ENCODE results near the gene XAF1.

The XAF1 gene, protein sequence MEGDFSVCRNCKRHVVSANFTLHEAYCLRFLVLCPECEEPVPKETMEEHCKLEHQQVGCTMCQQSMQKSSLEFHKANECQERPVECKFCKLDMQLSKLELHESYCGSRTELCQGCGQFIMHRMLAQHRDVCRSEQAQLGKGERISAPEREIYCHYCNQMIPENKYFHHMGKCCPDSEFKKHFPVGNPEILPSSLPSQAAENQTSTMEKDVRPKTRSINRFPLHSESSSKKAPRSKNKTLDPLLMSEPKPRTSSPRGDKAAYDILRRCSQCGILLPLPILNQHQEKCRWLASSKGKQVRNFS

DNA sequence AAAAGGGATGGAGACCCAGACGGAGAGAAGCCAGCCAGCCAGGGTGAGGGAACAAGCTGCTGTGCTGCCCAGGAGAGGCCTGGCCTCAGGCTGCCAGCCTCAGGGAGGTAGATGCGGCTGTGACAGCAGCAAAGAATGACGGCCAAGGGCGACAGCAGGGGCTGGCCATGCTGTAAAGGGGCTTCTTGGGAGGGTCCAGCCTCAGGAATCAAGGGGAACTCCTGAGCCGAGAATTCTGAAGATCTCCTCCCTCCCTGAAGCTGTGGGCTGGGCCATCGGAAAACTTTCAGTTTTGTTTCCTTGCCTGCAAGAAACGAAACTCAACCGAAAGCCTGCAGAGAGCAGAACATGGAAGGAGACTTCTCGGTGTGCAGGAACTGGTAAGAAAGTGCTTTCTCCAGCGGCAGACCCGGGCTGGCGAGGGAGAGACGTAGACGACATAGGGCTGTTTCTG lies at the start of gene XAF1:
TSS of gene XAF1 (plus strand) at position 316 of the 454 bp plus-strand sequence. CDS start at position 349, 33 bp downstream.
- peak; percentile 52 for ATAC-seq
- peak in 1 of 2 donors; percentile 44 for DNase-seq
- Mint-ChIP-seq H3K4me3 (peak within 1 kb of the TSS; percentile 87 to 91), H3K9me3 (no peaks in the 10 kb centered on the region), H3K4me1 (peaks cover 70% of the 10 kb centered on the region), H3K27ac (peak within 1 kb of the TSS; percentile 68 to 93), H3K27me3 (no peaks in the 10 kb centered on the region)

DNA sequence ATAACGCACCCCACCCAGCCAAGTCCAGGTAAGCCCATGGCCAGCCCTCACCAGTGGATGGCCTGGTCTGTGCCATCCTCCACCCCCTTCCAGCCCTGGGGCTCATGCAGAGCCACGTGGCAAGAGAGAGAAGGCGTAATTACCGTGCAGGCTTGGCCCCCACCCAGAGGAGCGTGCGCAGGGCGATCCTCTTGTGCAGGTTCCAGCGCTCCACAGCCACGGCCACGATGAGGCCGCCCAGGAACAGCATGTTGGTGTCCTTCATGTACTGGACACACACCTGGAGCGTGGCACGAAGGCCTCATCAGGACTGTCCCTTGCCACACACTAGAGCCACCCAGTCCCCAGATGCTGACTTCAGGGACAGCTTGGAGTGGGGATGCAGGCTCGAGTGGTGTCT lies 49.3 kb upstream of the XAF1 start:
- Mint-ChIP-seq H3K4me3 (no peak overlapping the region), H3K27me3 (peaks cover 52% of the 10 kb centered on the region), H3K4me1 (peaks cover 7% of the 10 kb centered on the region), H3K9me3 (no peaks in the 10 kb centered on the region), H3K27ac (no peak overlapping the region)
- DNase-seq (no peak), ATAC-seq (no peak)

DNA sequence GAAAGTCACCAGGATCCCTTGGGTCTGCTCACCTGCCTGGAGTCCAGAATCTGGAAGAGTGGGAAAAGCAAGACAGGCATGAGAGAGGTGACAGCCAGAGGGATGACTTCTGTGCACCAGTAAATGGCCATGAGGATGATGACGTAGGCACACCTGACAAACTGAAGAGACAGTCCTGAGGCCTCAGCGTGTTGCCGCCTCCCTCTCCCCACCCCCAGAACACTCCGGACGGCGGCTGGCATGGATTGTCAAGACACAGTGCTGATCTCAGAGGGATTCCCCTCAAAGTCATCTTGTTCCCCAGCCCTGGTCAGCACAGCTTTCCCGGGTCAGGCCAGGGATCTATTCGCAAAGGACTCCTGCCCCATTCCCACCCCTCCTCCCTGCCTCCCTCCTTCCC lies 48.9 kb upstream of the XAF1 start:
- H3K4me3 Mint-ChIP-seq, result no peak overlapping the region
- DNase-seq (no peak), ATAC-seq (no peak)
- no peaks in the 10 kb centered on the region for H3K9me3 Mint-ChIP-seq
- peaks cover 3% of the 10 kb centered on the region for H3K4me1 Mint-ChIP-seq
- no peak overlapping the region for H3K27ac Mint-ChIP-seq
- peaks cover 57% of the 10 kb centered on the region for H3K27me3 Mint-ChIP-seq

DNA sequence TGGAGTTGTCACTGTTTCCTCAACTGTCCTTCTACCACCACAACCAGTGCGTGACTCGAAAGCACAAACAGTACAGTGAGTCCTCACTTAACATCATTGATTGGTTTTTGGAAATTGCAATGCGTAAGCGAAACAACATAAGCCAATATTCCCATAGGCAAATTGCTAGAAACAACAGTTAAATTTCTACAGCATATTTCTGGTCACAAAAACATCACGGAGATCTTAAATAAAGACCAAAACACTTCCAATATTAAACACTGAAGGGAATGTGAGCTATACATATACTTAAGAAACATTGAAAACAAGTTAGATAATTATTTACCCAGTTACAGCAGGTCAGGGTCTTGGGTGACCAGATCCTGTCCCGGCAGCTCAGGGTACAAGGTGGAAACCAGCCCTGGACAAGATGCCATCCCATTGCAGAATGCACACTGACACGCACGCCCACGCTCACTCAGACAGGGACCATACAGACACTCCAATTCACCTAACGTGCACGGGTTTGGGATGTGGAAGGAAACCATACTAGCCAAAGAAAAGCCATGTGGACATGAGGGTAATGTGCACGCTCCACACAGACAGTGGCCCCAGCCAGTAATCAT lies 47.4 kb upstream of the XAF1 start:
- no peak for DNase-seq
- ATAC-seq, result no peak
- Mint-ChIP-seq H3K27me3 (peaks cover 66% of the 10 kb centered on the region), H3K4me3 (no peak overlapping the region), H3K4me1 (peaks cover 15% of the 10 kb centered on the region), H3K9me3 (no peaks in the 10 kb centered on the region), H3K27ac (no peak overlapping the region)

DNA sequence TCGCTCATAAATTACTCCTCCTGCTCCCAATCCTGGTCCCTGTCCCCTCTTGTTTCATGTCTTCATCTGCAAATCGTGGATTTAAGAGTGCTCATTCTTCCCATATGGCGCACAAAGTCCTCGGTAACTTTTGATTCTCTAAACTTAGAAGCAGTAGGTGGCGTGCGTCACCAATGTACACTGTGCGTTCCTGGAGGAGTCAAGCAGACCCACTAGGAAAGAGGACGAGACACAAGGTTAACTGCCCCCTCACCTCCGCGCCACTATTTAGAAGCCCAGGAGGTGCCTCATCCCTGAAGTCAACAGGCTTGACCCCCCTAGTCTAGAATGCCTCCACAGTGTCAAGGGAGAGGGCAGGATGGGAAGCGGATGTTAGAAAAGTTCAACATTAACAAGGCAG lies 45.5 kb upstream of the XAF1 start:
- Mint-ChIP-seq H3K27ac (peak overlapping the region in 1 of 2 donors; percentile 4), H3K4me3 (no peak overlapping the region), H3K27me3 (peaks cover 84% of the 10 kb centered on the region), H3K9me3 (no peaks in the 10 kb centered on the region), H3K4me1 (peaks cover 22% of the 10 kb centered on the region)
- DNase-seq (no peak), ATAC-seq (no peak)

DNA sequence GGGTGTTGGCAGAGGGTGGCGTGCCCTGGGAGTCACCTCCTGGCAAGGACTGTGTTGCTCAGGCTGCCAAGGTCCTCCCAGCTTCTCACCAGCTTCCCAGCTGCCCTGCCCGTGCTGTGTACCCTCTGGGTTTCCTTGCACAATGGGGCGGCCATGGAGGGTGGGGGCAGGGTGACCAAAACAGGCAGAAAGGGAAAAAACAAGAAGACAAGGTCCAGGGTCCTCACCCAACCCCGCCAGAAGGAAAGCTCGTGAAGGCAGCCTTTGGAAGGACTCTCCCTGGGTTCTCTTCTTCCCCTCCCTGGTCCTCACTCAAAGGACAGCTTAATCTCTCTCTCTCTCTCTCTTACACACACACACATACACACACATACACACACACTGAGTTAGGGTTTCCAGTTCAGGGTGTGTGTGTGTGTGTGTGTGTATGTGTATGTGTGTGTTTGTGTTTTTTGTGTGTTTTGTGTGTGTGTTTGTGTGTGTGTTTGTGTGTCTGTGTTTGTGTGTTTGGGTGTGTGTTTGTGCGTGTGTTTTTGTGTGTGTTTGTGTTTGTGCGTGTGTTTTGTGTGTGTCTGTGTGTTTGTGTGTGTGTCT lies 44.7 kb upstream of the XAF1 start:
- Mint-ChIP-seq H3K9me3 (no peaks in the 10 kb centered on the region), H3K27ac (no peak overlapping the region)
- no peak for ATAC-seq

DNA sequence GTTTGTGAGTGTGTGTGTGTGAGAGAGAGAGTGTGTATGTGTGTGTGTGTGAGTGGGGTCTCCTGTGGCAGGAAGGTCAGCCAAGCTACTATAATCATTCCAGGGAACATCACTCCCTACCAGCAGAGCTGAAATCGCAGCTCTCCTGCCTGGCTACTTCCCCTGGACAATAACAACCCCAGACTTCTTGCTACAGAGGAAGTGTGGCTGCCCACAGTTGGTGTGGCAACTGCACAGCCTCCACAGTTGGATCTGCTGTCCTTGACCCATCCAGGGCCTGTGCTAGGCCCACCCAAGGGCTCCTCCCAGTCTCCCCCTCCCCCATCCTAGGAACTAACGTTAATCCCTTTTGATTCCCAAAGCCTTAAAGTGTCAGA lies 44.2 kb upstream of the XAF1 start:
- peaks cover 90% of the 10 kb centered on the region for H3K27me3 Mint-ChIP-seq
- peaks cover 22% of the 10 kb centered on the region for H3K4me1 Mint-ChIP-seq
- H3K4me3 Mint-ChIP-seq, result no peak overlapping the region
- no peak overlapping the region for H3K27ac Mint-ChIP-seq
- no peaks in the 10 kb centered on the region for H3K9me3 Mint-ChIP-seq
- DNase-seq (no peak), ATAC-seq (no peak)

More for the DNA sequence above, 44.7 kb upstream of the XAF1 start:
- Mint-ChIP-seq H3K27me3 (peaks cover 90% of the 10 kb centered on the region), H3K4me3 (no peak overlapping the region), H3K4me1 (peaks cover 22% of the 10 kb centered on the region)
- DNase-seq, result no peak

DNA sequence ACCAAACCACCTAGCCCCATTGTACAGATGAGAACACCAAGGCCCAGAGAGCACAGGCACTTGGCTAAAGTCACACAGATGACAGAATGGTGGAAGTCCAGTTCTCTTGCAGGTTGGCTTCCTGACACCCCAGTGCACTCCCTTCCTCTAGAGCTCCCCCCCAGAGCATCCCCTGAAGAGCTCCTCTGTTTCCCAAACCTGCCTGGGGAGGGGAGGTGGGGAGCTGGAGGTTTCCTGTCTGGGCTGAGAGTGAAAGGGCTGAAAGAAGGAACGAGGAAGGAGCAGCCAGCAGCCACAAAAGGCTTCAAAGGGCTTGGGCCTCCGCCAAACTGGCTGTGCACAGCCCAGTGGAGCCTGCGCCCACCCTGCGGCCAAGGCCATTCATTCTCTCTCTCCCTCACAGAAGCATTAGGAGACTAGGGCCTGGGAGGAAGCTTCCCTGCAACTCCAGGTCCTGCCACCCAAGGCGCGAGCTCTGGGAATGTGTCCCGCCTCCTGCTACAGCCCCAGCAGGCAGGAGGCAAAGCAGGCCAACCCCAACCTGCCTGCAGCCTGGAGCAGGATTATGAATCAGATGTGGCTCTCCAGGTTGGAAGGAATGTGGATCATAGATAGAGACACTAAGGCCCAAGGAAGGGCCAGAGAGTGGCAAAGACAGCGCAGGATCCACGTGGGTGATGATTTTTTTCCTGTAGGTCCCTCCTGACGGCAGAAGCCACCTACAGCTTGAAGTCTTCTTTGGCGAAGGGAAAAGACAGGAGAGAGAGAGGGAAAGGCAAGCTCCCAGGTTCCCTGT lies 43.6 kb upstream of the XAF1 start:
- no peak for ATAC-seq
- DNase-seq, result no peak
- no peaks in the 10 kb centered on the region for H3K9me3 Mint-ChIP-seq
- H3K27ac Mint-ChIP-seq, result no peak overlapping the region
- H3K4me3 Mint-ChIP-seq, result peak overlapping the region; percentile 74 to 85
- H3K4me1 Mint-ChIP-seq, result peaks cover 22% of the 10 kb centered on the region
- H3K27me3 Mint-ChIP-seq, result peaks cover 88% of the 10 kb centered on the region

DNA sequence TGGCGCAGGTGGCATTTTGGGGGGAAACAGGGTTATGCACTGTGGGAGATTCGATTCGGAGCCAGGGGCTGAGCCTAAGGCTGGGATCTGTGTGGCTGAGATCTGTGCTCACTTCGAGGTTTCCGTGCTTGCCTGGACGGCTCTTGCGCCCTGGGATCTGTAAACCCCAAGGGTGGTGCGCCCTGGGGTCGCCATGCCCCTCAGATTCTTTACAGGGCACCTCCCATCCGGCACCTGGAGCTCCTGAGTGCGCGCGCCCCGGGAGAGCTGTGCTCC lies 43.1 kb upstream of the XAF1 start:
- Mint-ChIP-seq H3K27ac (no peak overlapping the region), H3K9me3 (no peaks in the 10 kb centered on the region)

DNA sequence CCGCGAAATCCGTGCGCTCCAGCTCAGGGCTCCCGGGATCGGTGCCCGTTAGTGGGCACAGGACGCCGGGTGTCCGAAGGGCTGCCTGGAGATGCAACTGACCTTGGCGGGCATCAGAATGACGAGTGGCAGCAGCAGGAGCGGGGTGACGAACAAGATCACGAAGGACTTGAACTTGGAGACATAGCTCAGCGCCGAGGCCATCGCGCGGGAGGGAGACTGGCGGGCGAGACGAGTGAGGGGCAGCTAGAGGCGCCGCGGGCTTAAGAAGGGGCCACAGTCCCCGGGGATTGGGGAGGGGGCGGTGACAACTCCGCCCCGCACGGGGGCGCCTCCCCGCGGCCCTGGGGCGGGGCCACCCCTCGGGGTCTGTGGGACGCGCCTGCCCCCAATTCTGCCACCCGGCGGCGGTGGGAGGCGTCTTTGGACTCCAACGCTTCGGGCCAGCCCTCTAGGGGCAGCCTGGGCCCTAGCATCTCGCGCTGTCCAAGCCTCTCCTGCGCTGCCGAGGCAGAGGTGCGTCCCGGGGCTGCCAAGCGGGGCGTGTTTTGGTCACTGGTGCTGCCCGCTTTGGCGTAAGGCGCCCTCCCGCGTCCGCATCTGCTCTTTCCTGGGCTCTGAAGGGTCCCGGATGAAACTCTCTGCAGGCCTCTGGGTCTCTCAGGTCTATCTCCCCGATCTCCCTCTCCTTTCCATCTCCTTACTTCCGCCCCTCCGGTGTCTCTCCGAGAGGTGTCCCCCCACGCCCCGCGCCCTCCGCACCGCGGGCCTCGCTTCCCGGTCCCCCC lies 42.5 kb upstream of the XAF1 start, which contains the start of gene SLC13A5:
TSS of gene SLC13A5 (minus strand) at position 240 of the 788 bp plus-strand sequence. CDS start at position 204, 36 bp downstream.
- Mint-ChIP-seq H3K27ac (no peak within 1 kb of the TSS), H3K4me1 (peaks cover 22% of the 10 kb centered on the region), H3K9me3 (no peaks in the 10 kb centered on the region), H3K27me3 (peaks cover 92% of the 10 kb centered on the region), H3K4me3 (peak within 1 kb of the TSS; percentile 74 to 85)
- ATAC-seq, result peak; percentile 90
- DNase-seq, result peak; percentile 33 to 37

More for the DNA sequence above, 43.1 kb upstream of the XAF1 start:
- Mint-ChIP-seq H3K4me1 (peaks cover 22% of the 10 kb centered on the region), H3K27me3 (peaks cover 91% of the 10 kb centered on the region), H3K4me3 (peak overlapping the region; percentile 74 to 85)
- no peak for ATAC-seq
- no peak for DNase-seq

DNA sequence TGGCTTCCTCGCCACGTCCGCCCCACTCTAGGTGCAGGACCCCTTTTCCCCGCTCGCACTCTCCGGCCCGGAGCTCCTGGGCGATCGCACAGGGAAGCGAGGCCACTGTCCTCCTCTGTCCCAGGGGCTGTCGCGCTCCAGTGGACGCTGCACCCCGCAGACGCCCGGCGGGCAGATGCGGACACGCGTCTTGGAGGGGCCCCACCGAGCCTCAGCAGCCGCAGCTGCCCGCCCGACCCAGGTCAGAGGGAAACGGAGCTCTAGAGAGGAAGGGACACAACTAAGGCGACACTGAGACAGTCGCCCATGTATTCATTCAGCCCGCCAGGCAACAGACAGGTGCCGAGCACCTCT lies 42.0 kb upstream of the XAF1 start:
- ATAC-seq, result peak; percentile 26
- no peaks in the 10 kb centered on the region for H3K9me3 Mint-ChIP-seq
- DNase-seq, result no peak
- peaks cover 22% of the 10 kb centered on the region for H3K4me1 Mint-ChIP-seq
- H3K27me3 Mint-ChIP-seq, result peaks cover 87% of the 10 kb centered on the region
- peak overlapping the region; percentile 54 to 83 for H3K4me3 Mint-ChIP-seq
- H3K27ac Mint-ChIP-seq, result no peak overlapping the region

DNA sequence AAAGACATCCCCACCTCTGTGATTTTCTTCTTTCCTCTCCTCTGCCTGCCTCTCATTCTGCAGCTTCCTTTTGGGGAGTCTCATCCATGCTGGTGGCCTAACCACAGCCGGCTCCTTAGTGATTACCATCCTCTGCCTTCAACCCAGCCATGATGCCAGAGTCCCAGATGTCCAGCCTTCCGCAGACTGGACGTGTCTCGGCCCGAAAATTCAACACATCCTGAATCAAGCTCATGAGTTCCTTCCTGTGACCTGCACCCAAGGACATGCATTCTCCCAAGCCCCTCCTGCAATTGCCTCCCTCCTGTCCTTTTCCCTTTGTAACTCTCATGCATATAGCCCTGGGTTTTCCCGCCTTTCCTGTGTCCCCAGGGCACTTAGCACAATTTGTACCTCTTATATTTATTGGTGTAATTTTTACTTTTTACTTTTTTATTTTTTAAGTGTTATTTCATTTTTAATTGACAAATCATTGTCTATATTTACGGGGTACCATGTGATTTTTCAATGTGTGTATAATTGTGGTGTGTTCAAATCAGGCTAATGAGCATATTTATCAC lies 41.5 kb upstream of the XAF1 start:
- peaks cover 84% of the 10 kb centered on the region for H3K27me3 Mint-ChIP-seq
- H3K9me3 Mint-ChIP-seq, result no peaks in the 10 kb centered on the region
- H3K4me3 Mint-ChIP-seq, result peak overlapping the region; percentile 49 to 83
- H3K4me1 Mint-ChIP-seq, result peaks cover 22% of the 10 kb centered on the region
- DNase-seq (no peak), ATAC-seq (no peak)
- no peak overlapping the region for H3K27ac Mint-ChIP-seq

DNA sequence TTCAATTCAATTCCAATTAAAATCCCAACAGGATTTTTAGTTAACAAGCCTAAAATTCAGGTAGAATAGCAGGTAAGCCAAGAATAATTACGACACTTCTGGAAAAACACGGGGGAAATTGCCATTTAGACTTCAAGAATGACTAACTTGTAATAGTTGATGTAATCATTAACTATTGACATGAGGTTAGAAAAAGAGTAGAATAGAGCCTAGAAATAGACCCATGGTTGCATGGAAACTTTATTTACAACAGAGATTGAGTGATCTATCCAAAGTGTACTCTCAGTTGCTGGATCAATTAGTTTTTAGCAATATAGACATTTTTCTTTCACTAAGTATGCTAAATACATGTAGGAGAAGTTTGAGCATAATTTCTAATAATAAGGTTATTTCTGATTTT lies 39.1 kb upstream of the XAF1 start:
- peaks cover 22% of the 10 kb centered on the region for H3K4me1 Mint-ChIP-seq
- H3K4me3 Mint-ChIP-seq, result no peak overlapping the region
- DNase-seq, result no peak
- no peak for ATAC-seq
- H3K9me3 Mint-ChIP-seq, result no peaks in the 10 kb centered on the region
- H3K27ac Mint-ChIP-seq, result no peak overlapping the region
- H3K27me3 Mint-ChIP-seq, result peaks cover 84% of the 10 kb centered on the region

DNA sequence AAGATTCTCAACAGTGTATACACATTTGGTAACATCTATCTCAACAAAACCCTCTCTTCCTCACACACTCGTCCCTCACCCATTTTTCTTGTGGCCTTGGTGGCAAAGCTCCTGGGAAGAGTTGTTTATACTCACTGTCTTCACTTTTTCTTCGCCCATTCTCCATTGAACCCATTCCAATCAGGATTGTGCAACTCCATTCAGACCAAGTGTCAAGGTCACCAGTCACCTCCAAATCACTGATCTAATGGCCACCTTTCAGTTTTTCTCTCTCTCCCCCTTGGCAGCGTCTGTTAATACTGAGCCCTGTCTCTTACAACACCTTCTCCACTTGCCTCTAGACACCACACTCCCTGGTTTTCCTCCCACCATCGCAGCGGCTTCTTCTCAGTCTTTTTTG lies 34.1 kb upstream of the XAF1 start:
- Mint-ChIP-seq H3K4me1 (no peaks in the 10 kb centered on the region), H3K27ac (peak overlapping the region in 1 of 2 donors; percentile 36)
- no peak for DNase-seq

DNA sequence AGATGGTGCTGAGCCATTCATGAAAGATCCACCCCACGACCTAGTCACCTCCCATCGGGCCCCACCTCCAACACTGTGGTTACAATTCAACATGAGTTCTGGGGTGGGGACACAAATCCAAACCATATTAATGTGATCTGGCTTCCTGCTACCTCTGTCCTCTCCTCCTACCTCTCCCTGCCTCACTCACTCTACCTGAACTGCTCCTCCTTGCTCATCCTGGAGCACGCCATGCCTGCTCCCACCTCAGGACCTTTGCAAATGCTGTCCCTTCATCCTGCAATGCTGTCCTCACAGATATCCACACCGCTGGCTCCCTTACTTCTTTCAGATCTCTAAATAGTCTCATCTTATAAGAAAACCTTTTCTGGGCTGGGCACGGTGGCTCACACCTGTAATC lies 31.8 kb upstream of the XAF1 start:
- Mint-ChIP-seq H3K4me1 (no peaks in the 10 kb centered on the region), H3K27ac (no peak overlapping the region), H3K4me3 (no peak overlapping the region), H3K27me3 (peaks cover 64% of the 10 kb centered on the region), H3K9me3 (peaks cover 0 to 4% of the 10 kb centered on the region in 2 donors)
- DNase-seq, result no peak
- ATAC-seq, result no peak

More for the DNA sequence above, 34.1 kb upstream of the XAF1 start:
- Mint-ChIP-seq H3K4me3 (no peak overlapping the region), H3K9me3 (peaks cover 0 to 4% of the 10 kb centered on the region in 2 donors), H3K27me3 (peaks cover 74% of the 10 kb centered on the region)
- ATAC-seq, result no peak
